Activated CD8-positive, alpha-beta memory T cell treated with anti-CD3 and anti-CD28 coated beads for 36 hours (primary cell): ENCODE measurements around the gene C17orf67. TPM values are rescaled to one million over a fixed set of nuclear protein-coding genes. Genes with fewer than 3 reads are reported as not detected.

Experiments used
- CTCF ChIA-PET: fragments of 350-600 bp; sonication (Branson Sonifier 250); formaldehyde crosslinking; loops from one replicate; lab custom pipeline; 2021; ENCODE audit warnings: antibody characterized with exemption; lab: Charles Lee
- POLR2A ChIA-PET: fragments of 350-600 bp; sonication (Branson Sonifier 250); formaldehyde crosslinking; loops from one replicate; lab custom pipeline; 2021; ENCODE audit warnings: antibody characterized with exemption; lab: Charles Lee
- total RNA-seq, 2 experiments: library from RNA; stranded (reverse); gene quantifications; one replicate each; pipeline ENCODE4 v1.2.3, GENCODE V29; 2021

Gene C17orf67
- total RNA-seq, 2 experiments from 2014 or later = 2.3 to 3.3 TPM

DNA sequence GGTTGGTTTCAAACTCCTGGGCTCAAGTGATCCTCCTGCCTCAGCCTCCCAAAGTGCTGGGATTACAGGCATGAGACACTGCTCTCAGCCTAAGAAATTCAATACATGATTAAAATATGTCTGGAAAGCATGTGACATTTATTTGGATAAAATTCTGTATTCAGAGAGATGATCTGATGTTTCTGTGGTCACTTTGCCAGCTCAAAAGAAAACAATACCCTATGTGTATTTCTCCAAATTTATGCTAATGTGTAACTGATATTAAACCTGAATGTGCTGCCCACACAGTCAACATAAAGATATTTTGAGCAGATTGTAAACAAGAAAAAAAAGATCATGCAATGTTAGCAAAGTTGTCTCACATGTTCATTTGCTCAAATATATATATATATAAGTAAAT is 16.7 kb downstream of the C17orf67 start:
- ChIA-PET POLR2A (no interaction called here), CTCF (interaction anchor here (0.6 to 1.7 kb wide), 3 partner anchors 36 to 963 kb away, joined by 3 to 6 read pairs (median 3); no protein-coding TSS in a partner anchor)

DNA sequence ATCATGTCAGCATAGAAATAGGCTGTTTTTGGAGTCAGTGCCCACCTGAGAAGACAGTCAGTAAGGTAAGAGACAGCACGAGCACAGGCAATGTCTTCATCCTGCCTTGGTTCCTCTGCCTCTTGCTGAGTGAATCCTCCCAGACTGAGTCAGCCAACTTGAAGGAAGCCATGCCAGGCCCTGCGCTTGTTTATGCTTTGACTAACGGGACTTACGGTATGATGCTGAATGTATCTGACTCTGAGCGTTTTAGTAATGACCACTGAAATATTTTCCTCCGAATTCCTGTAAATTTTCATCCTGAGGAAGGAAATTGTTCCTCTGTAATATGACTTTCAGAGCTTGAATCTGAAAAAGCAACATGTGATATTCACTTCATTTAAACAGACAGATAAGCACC is 18.0 kb downstream of the C17orf67 start:
- POLR2A ChIA-PET = no interaction called here
- CTCF ChIA-PET = no interaction called here

GRCh38 chr17:56812901-56813388 is 20.8 kb downstream of the C17orf67 start:
- POLR2A ChIA-PET = no interaction called here
- CTCF ChIA-PET = no interaction called here

GRCh38 chr17:56810891-56811775 is 22.6 kb downstream of the C17orf67 start:
- ChIA-PET CTCF (interaction anchor here (1.0 kb wide), 1 partner anchor 82 kb away, joined by 3 read pairs; no protein-coding TSS in a partner anchor), POLR2A (no interaction called here)

DNA sequence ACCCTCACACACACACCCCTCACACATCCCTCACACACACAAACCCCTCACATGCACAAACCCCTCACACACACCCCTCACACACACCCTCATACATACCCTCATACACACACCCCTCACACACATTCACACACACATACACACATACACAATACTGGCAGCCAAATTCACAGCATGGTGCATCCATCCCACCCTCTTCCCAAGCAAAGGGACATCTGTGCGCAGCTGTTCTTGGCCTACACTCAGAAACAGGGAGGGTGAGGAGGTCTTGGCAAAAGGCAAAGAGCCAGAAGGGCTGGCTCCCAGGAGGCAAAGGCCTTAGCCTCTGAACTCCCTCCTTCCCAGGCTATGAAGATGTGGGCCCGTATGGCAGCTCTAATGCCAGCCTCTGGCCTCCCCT is 23.4 kb downstream of the C17orf67 start:
- CTCF ChIA-PET = no interaction called here

DNA sequence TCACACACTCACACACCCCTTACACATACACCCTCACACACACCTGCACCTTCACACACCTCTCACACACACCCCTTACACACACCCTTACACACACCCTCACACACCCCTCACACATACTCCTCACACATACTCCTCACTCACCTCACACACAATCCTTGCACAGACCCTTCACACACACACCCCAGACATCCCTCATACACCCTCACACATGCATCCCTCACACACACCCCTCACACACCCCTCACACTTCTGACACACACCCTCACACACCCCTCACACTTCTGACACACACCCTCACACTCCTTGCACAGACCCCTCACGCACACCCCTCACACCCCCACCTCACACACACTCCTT is 23.9 kb downstream of the C17orf67 start:
- CTCF ChIA-PET = no interaction called here
- POLR2A ChIA-PET = no interaction called here

More for the DNA sequence above, 23.4 kb downstream of the C17orf67 start:
- POLR2A ChIA-PET = no interaction called here

GRCh38 chr17:56809106-56809819 is 24.5 kb downstream of the C17orf67 start:
- ChIA-PET POLR2A (no interaction called here), CTCF (no interaction called here)

GRCh38 chr17:56808503-56808902 is 25.2 kb downstream of the C17orf67 start:
- ChIA-PET POLR2A (no interaction called here), CTCF (no interaction called here)

GRCh38 chr17:56807723-56808122 is 26.0 kb downstream of the C17orf67 start:
- ChIA-PET POLR2A (no interaction called here), CTCF (no interaction called here)

DNA sequence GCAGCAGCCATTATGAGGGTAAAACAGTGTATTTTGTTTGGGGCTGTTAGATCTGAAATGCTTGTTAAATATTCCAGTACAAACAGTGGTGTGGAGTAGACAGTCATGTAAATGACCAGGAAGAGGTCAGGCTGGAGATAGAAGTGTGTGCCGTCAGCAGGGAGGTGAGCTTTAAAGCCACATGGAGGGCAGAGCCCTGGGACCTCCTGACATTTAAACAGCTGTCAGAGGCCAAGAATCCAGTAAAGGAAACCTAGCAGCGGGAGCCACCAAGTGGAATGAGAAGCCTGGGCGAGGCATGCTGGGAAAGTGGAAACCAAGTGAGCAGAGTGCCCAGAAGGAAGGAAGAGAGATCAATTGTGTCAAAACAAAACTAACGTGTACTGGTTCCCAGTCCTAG is 26.8 kb downstream of the C17orf67 start:
- ChIA-PET POLR2A (no interaction called here), CTCF (no interaction called here)

DNA sequence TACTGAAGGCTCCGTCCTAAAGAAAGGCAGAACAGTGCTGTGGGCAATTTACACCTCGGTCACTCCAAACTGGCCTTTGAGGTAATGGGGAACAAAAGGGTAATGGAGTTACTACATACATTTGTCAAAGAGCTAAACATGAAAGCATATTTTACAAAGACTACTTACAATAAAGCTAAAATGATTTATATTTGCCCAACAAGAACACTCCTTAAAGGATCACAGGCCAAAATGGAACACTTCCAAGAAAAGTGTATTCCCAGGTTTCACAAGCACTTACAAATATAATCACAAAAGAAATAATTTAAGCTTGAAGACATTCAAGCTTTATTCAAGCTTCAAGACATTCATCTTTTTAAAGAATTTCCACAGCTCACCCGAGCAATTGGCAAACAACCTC is 29.3 kb downstream of the C17orf67 start:
- ChIA-PET POLR2A (no interaction called here), CTCF (interaction anchor here (1.3 kb wide), 1 partner anchor 15 kb away, joined by 4 read pairs; no protein-coding TSS in a partner anchor)

GRCh38 chr17:56803071-56803470 is 30.6 kb downstream of the C17orf67 start:
- CTCF ChIA-PET = no interaction called here
- POLR2A ChIA-PET = no interaction called here

- ChIA-PET POLR2A (no interaction called here), CTCF (no interaction called here)
Measured at GRCh38 chr17:56801459-56802178, 32.1 kb downstream of the C17orf67 start.

GRCh38 chr17:56798916-56799315 is 34.8 kb downstream of the C17orf67 start:
- ChIA-PET POLR2A (no interaction called here), CTCF (no interaction called here)

DNA sequence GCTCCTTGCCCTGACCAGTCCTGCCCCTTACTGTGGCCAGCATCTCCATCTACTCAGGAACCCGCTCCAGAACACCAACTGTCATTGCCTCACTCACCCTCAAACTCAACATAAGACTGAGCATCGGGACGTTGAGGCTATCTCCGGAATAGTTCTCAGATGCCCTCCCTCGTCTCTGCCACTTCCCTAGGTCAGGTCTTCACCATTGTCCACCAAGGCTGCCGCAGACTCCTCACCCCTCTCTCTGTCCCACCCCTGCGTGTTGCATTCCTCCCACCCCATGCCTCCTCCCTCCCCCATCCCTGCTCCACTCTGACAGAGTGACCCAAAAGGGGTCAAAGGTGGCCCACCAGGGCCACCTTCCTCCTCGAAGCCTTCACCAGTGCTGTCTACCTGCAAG is 37.2 kb downstream of the C17orf67 start:
- CTCF ChIA-PET = no interaction called here
- POLR2A ChIA-PET = no interaction called here

- ChIA-PET CTCF (interaction anchor here (0.7 kb wide), 1 partner anchor 37 kb away, joined by 3 read pairs; no protein-coding TSS in a partner anchor), POLR2A (no interaction called here)
Measured at GRCh38 chr17:56795221-56795865, 38.4 kb downstream of the C17orf67 start.

DNA sequence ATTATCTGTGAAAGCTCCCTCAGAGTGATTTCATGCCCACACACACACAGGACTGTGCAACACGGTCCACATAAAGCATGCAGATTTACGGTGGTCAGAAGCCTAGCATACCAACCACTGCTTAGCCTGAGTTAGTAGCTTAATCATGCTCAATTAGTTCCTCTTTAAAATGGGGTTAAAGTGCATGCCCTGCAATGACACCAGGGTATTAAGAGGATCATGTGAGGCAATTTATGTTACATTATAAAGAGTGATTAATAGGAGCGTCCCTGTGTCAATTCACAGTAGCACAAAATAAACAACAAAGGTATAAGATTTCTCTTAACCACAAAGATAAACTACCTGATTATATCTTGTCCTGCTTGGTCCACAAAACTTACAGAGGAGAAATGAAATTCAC is 39.8 kb downstream of the C17orf67 start:
- ChIA-PET CTCF (no interaction called here), POLR2A (no interaction called here)

- POLR2A ChIA-PET = no interaction called here
- CTCF ChIA-PET = no interaction called here
Measured at GRCh38 chr17:56793531-56793930, 40.2 kb downstream of the C17orf67 start.

- CTCF ChIA-PET = no interaction called here
- POLR2A ChIA-PET = no interaction called here
Measured at GRCh38 chr17:56792267-56792666, 41.5 kb downstream of the C17orf67 start.
